HG03457 (cell line): ENCODE results near the gene HYAL3.
"Not testable (repeated sequence)": the region's sequence is repeated elsewhere in the genome, so short reads cannot be mapped to it uniquely, and the experiment has no call there.

Experiments
- ATAC-seq: cut with Tn5 transposase; IDR thresholded peaks from one replicate; pipeline ENCODE4 v1.9.1; 2021; ENCODE audit warnings: moderate number of reproducible peaks; ENCODE audit not compliant: unreplicated experiment

HYAL3 gene

GRCh38 chr3:50271314-50271936 lies 27.8 kb downstream of the HYAL3 start:
- no peak for ATAC-seq

DNA sequence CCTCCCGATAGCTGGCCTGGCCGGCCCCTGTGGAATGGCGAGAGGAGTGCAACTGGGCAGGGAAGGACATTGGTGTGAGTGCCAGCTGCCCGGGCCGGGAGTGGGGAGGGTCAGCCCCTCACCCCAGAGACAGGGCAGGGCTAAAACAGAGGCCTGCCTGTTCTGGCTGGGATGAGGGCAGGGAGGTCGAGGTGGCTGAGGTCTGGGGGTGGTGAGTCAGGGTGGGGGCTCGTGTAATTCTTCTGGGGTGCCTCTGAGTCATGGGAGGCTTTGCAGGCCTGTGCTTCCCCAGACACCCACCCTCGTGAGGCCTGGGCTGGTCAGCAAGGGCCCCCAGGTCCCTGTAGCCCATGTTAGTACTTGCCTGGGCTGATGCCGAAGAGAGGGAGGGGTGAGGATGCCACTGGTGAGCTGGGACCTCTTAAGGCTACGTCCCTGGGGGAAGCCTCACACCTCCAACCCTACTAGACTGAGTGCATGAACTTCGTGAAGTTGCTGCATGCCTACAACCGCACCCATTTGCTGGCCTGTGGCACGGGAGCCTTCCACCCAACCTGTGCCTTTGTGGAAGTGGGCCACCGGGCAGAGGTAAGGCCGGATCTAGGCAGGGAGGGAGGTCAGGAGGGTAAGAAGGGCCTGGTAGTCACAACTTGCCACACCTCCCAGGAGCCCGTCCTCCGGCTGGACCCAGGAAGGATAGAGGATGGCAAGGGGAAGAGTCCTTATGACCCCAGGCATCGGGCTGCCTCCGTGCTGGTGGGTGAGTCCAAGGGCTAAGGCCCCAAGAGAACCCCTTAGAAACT lies 28.6 kb downstream of the HYAL3 start:
- no peak for ATAC-seq

DNA sequence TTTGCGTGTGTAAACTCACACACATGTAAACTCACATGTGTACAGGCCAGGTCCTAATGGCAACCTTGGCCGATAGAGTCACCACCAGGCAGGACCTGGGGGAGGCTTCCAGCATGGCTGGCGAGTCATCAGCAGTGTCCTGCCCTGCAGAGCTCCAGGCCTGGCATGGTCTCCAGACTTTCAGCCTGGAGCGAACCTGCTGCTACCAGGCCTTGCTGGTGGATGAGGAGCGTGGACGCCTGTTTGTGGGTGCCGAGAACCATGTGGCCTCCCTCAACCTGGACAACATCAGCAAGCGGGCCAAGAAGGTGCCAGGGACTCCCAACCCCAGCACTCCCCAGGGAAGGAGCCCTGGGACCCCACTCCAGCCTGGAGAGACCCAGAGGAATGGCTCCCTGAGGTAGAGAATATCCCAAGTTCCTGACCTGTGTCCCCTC lies 29.2 kb downstream of the HYAL3 start:
- no peak for ATAC-seq

GRCh38 chr3:50269460-50269859 lies 29.7 kb downstream of the HYAL3 start:
- no peak for ATAC-seq

GRCh38 chr3:50268703-50269451 lies 30.3 kb downstream of the HYAL3 start, which contains the start of gene SEMA3B:
TSS of gene SEMA3B (plus strand) at chr3:50269147. CDS start at chr3:50269241, 94 bp downstream.
- no peak for ATAC-seq

DNA sequence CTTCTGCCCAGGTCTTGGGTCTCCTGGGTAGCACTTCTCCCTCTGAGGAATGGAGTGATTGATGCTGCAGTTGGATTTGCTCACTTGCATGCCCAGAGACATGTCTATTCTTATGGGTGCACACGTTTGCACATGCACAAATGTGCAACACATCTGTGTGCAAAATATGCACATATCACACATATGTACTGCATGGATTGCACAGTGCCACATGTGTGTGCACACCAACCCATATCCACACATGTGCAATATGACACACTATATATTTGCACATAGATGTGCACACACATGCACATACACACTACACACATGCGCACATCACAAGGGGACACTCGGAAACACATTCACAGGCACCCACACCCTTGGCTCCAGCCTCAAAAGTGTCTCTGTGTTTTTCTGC lies 30.9 kb downstream of the HYAL3 start:
- no peak for ATAC-seq

GRCh38 chr3:50267280-50267913 lies 31.8 kb downstream of the HYAL3 start:
- ATAC-seq: no peak

- no peak for ATAC-seq
Measured at GRCh38 chr3:50266836-50267235, 32.4 kb downstream of the HYAL3 start.

DNA sequence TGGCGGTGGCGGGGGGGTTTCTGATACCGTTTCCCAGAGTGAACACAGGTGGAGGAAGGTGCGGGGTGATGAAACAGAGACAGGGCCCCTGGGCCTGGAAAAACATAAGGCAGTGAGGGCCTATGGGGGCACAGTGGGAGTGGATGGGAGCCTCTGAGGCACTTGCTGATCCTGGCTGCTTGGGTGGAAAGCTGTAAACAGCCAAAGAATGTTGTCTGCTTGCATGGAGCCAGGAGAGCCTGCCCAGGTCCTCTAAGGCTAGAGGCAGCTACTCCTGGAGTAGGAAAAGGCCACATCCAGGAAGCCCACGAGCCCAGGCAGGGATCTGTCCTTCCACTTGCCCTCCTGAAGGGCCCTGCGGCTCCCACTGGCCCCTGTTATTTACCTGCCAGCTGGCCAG lies 33.2 kb downstream of the HYAL3 start:
- ATAC-seq: no peak

GRCh38 chr3:50265571-50265970 lies 33.6 kb downstream of the HYAL3 start:
- ATAC-seq: no peak

DNA sequence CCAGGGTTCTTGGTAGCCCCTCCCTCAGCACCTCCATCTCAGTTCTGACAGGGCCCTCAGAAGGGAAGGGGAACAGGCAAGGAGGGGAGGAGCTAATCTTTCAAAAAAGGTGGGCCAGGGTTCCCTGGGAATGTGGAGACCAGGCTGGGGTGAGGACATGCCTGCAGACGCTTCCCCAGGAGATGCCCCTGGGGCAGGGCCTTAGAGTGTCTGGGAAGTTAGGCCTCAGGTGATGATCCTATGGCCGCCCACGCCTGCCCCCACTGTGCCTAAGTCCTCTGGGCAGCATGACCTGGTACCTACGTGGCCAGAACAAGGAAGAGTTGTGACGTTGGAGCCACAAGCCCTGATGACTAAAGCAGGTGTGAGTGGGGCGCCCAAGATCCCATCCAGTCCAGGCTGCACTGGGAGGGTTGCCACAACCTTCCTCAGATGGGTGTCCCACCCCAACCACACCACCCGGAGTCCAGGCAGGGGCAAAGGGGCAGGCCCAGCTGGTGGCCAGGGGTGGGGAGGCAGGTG lies 34.2 kb downstream of the HYAL3 start:
- ATAC-seq: no peak

- no peak for ATAC-seq
Measured at GRCh38 chr3:50264383-50264963, 34.7 kb downstream of the HYAL3 start.

- no peak for ATAC-seq
Measured at GRCh38 chr3:50263478-50264382, 35.5 kb downstream of the HYAL3 start.

DNA sequence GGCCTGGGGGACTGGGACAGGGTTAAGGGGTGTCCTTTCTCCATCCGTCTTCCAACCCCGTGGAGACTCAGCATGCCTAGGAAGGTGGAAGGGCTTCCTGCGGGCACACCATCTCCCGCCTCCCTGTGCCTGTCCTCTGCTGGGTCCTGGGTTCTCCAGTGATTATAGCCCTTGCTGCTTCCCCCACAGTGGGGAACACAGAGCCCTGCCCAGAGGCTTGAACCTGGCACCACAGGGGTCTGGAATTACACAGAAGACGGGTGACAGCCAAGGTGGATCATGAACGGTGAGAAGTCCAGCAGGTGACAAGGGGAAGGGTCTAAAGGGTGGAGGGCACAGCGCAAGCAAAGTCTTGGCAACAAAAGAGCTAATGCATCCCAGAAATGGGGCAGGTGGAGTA lies 36.4 kb downstream of the HYAL3 start:
- ATAC-seq: no peak

- not testable (repeated sequence) for ATAC-seq
Measured at GRCh38 chr3:50262200-50262599, 37.0 kb downstream of the HYAL3 start.

DNA sequence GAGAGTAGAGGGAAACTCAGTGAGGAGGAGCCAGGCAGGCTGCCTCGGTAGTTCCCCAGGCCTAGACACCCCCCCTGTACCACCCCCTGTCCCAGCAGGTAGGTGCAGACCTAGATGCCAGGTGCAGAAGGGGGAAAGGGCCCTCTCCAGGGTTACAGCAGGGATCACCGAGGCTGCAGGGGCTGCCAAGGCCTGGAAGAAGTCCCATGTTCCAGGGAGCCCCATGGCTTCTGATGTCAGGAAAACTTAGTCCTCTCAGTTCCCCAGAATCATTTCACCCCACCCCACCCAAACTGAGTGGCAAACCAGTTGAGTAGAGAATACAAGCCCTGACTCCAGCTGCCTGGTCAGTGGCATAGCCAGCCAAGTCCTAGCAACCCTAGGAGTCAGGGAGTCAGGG lies 37.7 kb downstream of the HYAL3 start:
- no peak for ATAC-seq

DNA sequence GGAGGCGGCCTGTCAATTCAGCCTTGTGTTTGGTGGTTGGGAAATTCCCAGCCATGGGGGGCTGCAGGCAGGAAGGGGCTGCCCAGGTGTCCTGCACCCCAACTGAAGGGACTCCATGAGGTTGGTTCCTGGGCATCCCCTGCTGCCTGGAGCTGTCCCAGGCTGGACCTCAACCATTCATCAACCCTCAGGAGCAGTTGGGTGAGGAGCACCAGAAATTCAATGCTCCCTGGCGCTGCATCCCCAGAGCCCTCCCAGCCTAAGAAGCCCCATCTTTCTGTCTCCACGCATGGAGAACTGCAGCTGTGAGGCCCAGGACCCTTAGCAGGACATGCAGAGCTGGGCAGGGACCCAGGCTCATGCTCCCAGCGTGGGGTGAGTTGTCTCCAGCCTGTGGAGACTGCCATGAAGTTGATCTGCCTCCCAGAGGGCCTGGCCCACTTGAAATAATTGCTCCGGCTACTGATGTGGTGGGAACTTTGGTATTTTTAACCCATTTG lies 38.2 kb downstream of the HYAL3 start:
- no peak for ATAC-seq

DNA sequence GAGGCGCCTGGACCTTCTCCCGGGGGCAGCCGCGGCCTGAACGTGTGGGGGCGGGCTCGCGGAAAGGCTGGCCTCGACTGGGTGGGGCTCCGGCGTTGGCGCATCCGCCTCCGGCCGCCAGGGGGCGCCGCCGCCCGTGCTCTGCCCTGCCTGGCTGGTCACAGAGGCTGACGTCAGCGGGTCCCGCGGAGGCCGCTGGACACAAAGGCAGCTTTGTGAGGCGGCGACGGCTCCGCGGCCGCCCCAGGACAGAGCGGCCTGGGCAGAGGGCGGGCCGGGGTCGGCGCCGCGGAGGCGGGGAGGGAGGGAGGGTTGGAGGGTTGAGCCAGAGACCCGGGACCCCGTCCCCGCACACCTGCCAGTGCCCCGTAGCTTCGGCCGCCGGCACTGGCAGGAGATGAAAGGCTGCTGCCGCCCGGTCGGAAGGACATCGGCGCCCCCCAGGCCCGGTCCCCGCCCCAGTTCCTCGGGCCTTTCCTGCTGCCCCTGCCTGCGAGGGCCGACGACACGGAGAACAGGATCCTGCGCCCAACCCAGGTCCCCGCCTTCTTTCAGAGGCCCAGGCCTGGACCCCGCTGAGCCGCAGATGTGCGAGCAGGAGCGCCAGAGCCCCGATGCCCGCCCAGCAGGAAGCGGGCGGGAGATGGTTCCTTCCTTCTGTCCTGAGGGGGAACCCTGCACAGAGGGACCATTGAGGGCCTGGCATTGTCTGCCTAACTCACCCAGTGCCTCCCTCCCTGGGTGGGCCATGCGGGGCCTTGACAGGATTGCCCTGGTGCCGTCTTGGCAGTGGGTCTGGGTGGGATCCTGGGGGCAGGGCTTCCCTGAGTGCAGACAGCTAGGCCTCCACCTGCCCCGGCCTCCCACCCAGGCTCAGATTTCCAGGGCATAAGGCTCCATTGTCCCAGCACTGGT lies 38.9 kb downstream of the HYAL3 start:
- no peak for ATAC-seq
